Stimulated activated CD4-positive, alpha-beta T cell treated with anti-CD3 and anti-CD28 coated beads, Interleukin-4, amount 100 ng/mL, for 48 hours (primary cell): ENCODE results near the gene SPATA6.
"Not testable (repeated sequence)": the region's sequence is repeated elsewhere in the genome, so short reads cannot be mapped to it uniquely, and the experiment has no call there.

Source experiments
- DNase-seq, 2 donors: peaks; one replicate each; pipeline ENCODE4 v3.0.0-alpha.2; 2020; ENCODE audit warnings: low read depth in 2 of 2

Gene SPATA6

GRCh38 chr1:48462716-48463302, 9.2 kb downstream of the SPATA6 start:
- DNase-seq, result no peak

DNA sequence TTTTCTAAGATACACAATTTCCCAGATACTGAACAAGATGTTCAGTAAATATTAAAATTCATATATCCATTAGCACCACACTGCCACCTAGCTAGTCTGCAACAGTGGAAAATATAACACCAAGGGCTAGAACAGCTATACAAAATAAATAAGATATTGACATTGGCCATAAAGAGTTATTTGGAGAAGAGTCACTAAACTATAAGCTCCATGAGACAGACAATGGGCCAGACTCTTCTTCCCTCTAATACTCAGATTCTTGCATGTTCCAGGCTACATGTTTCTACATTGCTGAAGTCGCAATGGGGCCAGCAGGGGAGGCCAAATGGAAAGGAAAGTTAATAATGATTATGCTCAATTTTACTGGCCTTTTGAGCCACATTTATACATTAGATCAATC, 21.5 kb downstream of the SPATA6 start:
- DNase-seq, result no peak

- DNase-seq, result no peak
These were observed 23.1 kb downstream of the SPATA6 start for GRCh38 chr1:48448932-48449331.

DNA sequence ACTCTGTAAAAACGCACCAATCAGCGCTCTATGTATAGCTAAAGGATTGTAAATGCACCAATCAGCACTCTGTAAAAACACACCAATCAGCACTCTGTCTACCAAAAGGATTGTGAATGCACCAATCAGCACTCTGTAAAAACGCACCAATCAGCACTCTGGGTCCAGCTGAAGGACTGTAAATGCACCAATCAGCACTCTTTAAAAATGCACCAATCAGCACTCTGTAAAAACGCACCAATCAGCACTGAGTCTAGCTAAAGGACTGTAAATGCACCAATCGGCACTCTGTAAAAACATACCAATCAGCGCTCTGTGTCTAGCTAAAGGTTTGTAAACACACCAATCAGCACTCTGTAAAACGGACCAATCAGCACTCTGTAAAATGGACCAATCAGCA, 27.8 kb downstream of the SPATA6 start:
- not testable (repeated sequence) for DNase-seq

DNA sequence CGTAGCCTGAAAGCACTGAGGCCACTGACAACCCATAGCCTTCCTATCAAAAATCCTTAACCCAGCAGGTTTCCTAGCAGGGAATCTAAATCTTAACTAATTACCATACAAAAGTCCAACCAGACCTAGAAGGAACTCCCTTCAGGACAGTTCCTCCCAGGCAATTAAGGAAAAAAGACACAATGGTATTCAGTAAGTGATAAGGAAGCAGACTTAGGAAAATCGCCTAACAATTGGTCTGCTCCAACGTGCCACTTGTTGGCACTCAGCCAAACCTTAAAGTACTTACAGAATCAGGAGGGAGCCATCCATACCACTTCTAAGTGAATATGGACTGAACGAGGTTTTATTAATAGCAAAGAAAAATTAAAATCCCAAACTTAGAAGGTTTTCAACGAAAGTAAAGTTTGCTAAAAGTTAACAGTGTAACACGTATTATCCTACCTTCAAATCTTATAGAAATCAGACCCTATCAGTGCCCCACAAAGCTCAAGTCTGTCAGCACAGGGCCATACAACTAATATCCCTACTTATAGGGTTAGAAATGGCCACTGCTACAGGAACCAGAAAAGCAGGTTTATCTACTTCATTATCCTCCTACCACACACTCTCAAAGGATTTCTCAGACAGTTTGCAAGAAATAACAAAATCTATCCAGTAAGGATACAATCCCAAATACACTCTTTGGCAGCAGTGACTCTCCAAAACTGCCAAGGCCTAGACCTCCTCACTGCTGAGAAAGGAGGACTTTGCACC, 29.0 kb downstream of the SPATA6 start:
- DNase-seq, result no peak

DNA sequence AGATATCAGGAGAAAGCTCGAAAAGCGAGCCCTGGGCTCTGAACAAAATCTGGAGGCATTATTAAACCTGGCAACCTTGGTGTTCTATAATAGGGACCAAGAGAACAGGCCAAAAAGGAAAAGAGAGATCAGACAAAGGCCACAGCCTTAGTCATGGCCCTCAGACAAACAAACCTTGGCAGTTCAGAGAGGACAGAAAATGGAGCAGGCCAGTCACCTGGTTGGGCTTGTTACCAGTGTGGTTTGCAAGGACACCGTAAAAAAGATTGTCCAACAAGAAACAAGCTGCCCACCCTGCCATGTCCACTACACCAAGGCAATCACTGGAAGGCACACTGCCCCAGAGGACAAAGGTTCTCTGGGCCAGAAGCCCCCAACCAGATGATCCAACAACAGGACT, 31.2 kb downstream of the SPATA6 start:
- DNase-seq, result not testable (repeated sequence)

DNA sequence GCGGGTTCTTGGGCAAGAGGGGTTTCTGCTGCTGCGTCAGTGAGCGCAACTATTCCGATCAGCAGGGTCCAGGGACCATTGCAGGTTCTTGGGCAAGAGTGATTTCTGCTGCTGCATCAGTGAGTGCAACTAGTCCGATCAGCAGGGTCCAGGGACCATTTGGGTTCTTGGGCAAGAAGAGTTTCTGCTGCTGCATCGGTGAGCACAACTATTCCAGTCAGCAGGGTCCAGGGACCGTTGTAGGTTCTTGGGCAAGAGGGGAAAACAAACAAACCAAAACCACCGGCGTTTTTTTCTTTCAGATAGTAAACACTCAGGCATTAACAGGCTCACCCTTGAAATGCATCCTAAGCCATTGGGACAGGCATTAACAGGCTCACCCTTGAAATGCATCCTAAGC, 32.6 kb downstream of the SPATA6 start:
- no peak for DNase-seq

GRCh38 chr1:48437379-48437778, 34.6 kb downstream of the SPATA6 start:
- not testable (repeated sequence) for DNase-seq

- DNase-seq, result not testable (repeated sequence)
These were observed 36.5 kb downstream of the SPATA6 start for GRCh38 chr1:48435312-48436002.

DNA sequence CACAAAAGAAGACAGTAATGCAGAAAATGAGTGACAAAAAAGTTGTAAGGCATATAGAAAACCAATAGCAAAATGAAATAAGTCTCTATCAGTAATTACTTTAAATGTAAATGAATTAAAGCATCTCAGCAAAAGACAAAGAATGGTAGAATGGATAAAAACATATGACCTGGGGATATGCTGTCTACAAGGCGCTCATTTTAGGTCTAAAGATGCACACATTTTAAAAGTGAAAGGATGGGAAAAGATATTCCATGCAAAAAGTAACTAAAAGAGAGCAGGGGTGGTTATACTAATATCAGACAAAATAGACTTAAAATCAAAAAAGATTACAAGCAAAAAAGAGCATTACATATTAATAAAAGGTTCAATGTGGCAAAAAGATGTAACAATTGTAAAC, 41.2 kb downstream of the SPATA6 start:
- DNase-seq, result no peak

DNA sequence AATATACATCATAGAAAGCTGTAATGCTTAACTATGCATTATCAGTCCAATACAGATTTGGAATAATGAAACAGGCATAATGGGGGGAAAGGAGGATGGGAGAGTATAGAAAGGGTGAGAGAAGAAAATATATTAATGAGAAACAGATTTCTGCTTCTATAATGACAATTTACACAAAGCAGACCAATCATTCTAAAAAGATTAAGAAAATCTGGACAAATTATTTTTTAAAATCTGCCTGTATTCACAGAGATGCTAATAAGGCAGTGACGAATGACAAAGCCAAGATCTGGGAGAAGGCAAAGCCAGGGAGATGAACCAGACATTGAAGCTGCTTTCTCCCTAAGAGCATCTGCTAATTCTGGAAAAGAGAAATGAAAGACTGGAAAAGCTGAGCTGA, 50.0 kb downstream of the SPATA6 start:
- DNase-seq, result no peak

- DNase-seq, result no peak
These were observed 53.3 kb downstream of the SPATA6 start for GRCh38 chr1:48418742-48419141.

GRCh38 chr1:48415050-48415449, 57.0 kb downstream of the SPATA6 start:
- no peak for DNase-seq

GRCh38 chr1:48414264-48414663, 57.7 kb downstream of the SPATA6 start:
- no peak for DNase-seq

GRCh38 chr1:48405940-48406339, 66.1 kb downstream of the SPATA6 start:
- no peak for DNase-seq

- DNase-seq, result no peak
These were observed 66.6 kb downstream of the SPATA6 start for GRCh38 chr1:48405400-48405799.

- DNase-seq, result no peak
These were observed 69.4 kb downstream of the SPATA6 start for GRCh38 chr1:48402599-48402998.

DNA sequence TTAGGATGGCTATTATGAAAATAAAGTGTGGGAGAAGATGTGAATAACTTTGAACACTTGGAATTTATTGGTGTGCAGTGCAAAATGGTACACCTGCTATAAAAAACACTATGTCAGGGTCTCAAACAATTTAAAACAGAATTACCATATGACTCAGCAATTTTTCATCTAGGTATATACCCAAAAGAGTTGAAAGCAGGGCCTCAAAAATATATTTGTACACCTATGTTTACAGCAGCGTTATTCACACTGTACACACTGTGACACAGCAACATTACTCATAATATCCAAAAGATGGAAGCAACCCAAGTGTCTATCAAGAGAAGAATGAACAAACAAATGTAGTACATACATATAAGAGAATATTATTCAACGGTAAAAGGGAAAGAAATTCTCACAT, 75.8 kb downstream of the SPATA6 start:
- DNase-seq, result no peak

DNA sequence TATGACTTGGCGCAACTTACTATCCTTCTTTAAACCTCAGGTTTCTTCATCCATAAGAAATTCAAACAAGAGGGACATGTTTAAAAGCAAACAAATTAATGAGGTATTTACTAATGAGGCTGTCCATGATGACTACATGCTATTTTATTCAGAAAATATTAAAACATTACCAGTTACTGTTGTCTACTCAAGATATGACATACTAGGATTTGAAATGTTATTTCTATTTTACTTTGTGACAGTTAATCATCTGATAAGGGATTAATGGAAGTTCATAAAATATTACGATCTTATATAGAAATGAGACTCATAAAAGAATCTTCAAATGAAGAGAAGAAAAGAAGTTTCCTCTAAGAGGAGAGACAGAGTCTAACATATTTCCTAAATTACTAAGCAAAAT, 80.1 kb downstream of the SPATA6 start:
- no peak for DNase-seq

- DNase-seq, result no peak
These were observed 84.6 kb downstream of the SPATA6 start for GRCh38 chr1:48387409-48387808.

GRCh38 chr1:48374785-48375184, 97.2 kb downstream of the SPATA6 start:
- no peak for DNase-seq

- DNase-seq, result no peak
These were observed 100.4 kb downstream of the SPATA6 start for GRCh38 chr1:48371598-48371997.

DNA sequence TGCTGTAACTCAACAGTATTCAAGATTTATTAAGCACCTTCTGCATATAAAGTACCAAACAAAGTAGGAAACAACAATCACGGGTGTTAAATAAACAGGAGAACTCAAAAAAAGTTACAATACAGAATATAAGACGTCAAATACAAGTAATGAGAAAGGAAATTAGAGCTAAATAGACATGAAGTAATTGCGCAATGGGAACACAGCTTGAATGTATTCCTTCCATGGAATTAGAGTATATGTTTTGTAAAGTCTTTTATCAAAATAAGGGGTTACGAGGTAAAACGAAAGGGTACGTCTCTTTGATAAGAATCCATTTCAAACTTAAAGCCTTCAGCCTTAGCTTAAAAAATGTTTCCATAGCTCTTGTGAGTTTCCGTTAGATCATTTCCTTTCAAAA, 109.1 kb downstream of the SPATA6 start:
- no peak for DNase-seq
